Activated naive CD8-positive, alpha-beta T cell treated with anti-CD3 and anti-CD28 coated beads for 36 hours (primary cell): ENCODE data around the gene P2RX6. TPM values are rescaled to one million over a fixed set of nuclear protein-coding genes. Genes with fewer than 3 reads are reported as not detected.
A peak's percentile ranks its signal among the peaks of the same experiment; 100 is the strongest.
"Not testable (repeated sequence)": the region's sequence is repeated elsewhere in the genome, so short reads cannot be mapped to it uniquely, and the experiment has no call there.

Experiments
- DNase-seq: peaks from one replicate; pipeline ENCODE4 v3.0.0; 2021
- H3K27ac Mint-ChIP-seq: one replicate; pipeline ENCODE4 v1.8.0; 2022; ENCODE audit warnings: mild to moderate bottlenecking, moderate library complexity, mixed read lengths
- H3K27me3 Mint-ChIP-seq: one replicate; pipeline ENCODE4 v1.8.0; 2022; ENCODE audit warnings: mild to moderate bottlenecking, mixed read lengths
- H3K36me3 Mint-ChIP-seq: one replicate; pipeline ENCODE4 v1.8.0; 2021; ENCODE audit warnings: mild to moderate bottlenecking, mixed read lengths
- H3K4me1 Mint-ChIP-seq: one replicate; pipeline ENCODE4 v1.8.0; 2021; ENCODE audit warnings: mixed read lengths
- H3K4me3 Mint-ChIP-seq: one replicate; pipeline ENCODE4 v1.8.0; 2022; ENCODE audit warnings: mild to moderate bottlenecking, moderate library complexity, mixed read lengths
- H3K9me3 Mint-ChIP-seq: one replicate; pipeline ENCODE4 v1.8.0; 2022; ENCODE audit warnings: mixed read lengths
- total RNA-seq, 2 experiments: library from RNA; stranded (reverse); gene quantifications; one replicate each; pipeline ENCODE4 v1.2.3, GENCODE V29; 2021

Gene P2RX6
- total RNA-seq, 2 experiments from 2014 or later: 0.14 to 0.43 TPM

GRCh38 chr22:21054714-21055563 is 40.0 kb downstream of the P2RX6 start:
- no peak overlapping the region for H3K27ac Mint-ChIP-seq
- no peak overlapping the region for H3K4me3 Mint-ChIP-seq
- H3K27me3 Mint-ChIP-seq: peaks cover 11% of the 10 kb centered on the region
- H3K9me3 Mint-ChIP-seq: no peaks in the 10 kb centered on the region
- no peaks in the 10 kb centered on the region for H3K36me3 Mint-ChIP-seq
- H3K4me1 Mint-ChIP-seq: peaks cover 15% of the 10 kb centered on the region
- DNase-seq: no peak

DNA sequence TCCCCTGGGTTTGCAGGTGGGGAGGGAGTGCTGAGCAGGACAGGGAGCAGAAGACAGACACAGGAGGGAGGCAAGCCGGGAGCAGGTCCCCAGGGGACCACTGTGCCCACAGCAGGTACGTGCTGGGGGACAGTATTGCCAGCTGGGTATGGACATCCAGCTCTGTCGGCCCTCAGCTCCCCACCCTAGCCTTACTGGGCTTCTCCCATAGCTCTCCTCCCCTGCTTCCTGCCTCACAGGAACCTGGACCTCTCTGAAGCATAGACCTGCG is 40.5 kb downstream of the P2RX6 start:
- Mint-ChIP-seq H3K9me3 (no peaks in the 10 kb centered on the region), H3K27ac (no peak overlapping the region), H3K4me1 (peaks cover 15% of the 10 kb centered on the region), H3K4me3 (no peak overlapping the region), H3K27me3 (peaks cover 11% of the 10 kb centered on the region), H3K36me3 (no peaks in the 10 kb centered on the region)
- no peak for DNase-seq

- no peaks in the 10 kb centered on the region for H3K36me3 Mint-ChIP-seq
- DNase-seq: no peak
- H3K4me3 Mint-ChIP-seq: peak overlapping the region; percentile 43
- H3K9me3 Mint-ChIP-seq: no peaks in the 10 kb centered on the region
- H3K27me3 Mint-ChIP-seq: peaks cover 11% of the 10 kb centered on the region
- no peak overlapping the region for H3K27ac Mint-ChIP-seq
- H3K4me1 Mint-ChIP-seq: peaks cover 15% of the 10 kb centered on the region
Observed at GRCh38 chr22:21055880-21056319, 40.9 kb downstream of the P2RX6 start.

DNA sequence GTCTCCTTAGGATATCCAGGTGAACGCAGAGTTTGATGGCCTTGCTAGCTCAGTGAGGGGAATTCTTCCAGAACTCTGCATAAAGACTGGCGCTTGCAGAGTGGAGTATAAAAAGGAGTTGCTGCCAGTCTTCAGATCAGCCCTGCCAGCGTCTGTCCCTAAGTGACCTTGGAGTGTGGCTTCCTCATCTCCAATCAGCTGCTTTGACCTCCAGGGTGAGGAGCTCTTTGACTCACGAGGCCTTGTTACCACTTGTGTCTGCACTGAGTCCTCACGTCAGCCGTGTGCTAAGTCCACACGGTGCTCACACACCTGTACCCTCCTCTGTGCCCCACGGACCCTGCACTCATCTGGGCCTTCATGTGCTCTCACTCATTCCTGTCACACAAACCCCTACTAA is 45.4 kb downstream of the P2RX6 start:
- H3K4me3 Mint-ChIP-seq: not testable (repeated sequence)

DNA sequence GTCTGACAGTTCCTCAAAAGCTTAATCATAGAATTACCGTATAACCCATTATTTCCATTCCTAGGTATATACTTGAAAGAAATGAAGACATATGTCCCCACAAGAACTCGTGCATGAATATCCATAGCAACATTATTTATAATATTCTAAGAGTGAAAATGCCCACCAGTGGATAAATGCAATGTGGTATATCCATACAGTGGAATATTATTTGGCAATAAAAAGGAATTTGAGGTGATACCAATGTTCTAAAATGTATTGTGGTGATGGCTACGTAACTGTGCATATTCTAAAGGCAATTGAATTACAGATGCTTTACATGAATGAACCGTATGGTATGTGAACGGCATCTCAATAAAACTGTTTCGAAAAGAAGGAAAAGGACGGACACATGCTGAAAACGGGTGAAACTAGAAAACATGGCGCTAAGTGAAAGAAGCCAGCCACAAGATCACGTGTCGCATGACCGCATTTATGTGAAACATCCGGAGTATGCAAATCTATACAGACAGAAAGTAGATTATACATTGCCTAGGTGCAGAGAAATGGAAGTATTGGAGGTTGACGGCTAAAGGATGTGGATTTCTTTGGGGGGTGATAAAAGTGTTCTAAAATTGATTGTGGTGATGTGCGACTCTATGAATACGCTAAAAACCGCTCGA is 46.8 kb downstream of the P2RX6 start:
- DNase-seq, H3K36me3 Mint-ChIP-seq, H3K9me3 Mint-ChIP-seq, H3K27me3 Mint-ChIP-seq, H3K4me1 Mint-ChIP-seq, H3K27ac Mint-ChIP-seq, H3K4me3 Mint-ChIP-seq: not testable (repeated sequence)

More for the DNA sequence above, 45.4 kb downstream of the P2RX6 start:
- H3K9me3 Mint-ChIP-seq, DNase-seq, H3K36me3 Mint-ChIP-seq, H3K27ac Mint-ChIP-seq: not testable (repeated sequence)
- Mint-ChIP-seq H3K4me1 (peaks cover 12% of the 10 kb centered on the region), H3K27me3 (peaks cover 11% of the 10 kb centered on the region)

DNA sequence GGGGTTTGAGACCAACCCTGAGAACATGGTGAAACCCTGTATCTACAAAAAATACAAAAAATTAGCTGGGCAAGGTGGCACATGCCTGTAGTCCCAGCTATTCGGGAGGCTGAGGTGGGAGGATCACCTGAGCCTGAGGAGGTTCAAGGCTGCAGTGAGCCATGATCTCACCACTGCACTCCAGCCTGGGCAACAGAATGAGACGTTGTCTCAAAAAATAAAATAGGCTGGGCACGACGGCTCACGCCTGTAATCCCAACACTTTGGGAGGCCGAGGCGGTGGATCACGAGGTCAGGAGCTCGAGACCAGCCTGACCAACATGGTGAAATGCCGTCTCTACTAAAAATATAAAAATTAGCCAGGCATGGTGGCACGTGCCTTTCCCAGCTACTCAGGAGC is 49.5 kb downstream of the P2RX6 start:
- not testable (repeated sequence) for DNase-seq, H3K4me3 Mint-ChIP-seq, H3K27me3 Mint-ChIP-seq, H3K36me3 Mint-ChIP-seq, H3K27ac Mint-ChIP-seq, H3K9me3 Mint-ChIP-seq, H3K4me1 Mint-ChIP-seq

DNA sequence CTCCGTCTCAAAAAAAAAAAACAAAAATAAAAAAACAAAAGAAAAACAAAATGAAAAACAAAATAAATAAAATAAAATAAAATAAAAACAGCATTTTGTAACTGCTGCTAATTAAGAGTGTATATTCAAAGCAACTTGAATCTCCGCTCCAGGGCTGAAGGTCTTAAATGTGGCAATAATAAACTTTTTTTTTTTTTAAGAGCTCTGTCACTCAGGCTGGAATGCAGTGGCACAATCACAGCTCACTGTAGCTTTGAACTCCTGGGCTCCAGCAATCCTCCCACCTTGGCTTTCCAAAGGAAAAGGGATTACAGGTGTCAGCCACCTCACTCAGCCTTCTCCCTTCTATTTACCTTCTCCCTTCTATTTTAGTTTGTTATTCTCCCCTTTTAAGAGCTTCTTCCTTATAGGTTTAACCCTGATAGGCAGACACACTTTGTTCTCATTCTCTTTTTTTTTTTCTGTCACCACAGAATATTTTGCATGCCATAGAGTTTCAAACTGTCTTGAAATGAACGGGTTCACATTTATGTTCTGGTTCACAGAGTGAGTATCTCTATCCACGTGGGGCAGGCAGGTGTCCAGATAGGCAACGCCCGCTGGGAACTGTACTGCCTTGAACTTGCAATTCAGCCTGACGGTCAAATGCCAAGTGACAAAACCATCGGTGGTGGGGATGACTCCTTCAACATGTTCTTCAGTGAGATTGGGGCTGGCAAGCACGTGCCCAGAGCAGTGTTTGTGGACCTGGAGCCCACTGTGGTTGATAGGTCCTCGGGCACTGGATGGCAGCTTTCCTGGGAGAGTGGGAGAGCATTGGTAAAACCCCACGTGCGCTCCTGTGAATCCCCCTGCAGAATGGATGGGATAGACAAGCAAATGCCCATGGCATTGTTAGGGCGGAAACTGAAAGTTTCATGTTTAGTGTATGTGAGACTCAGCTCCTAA is 50.2 kb downstream of the P2RX6 start:
- Mint-ChIP-seq H3K4me3 (no peak overlapping the region), H3K36me3 (no peaks in the 10 kb centered on the region), H3K27me3 (no peaks in the 10 kb centered on the region), H3K4me1 (peaks cover 5% of the 10 kb centered on the region), H3K27ac (no peak overlapping the region), H3K9me3 (no peaks in the 10 kb centered on the region)
- no peak for DNase-seq

- Mint-ChIP-seq H3K27ac (no peak overlapping the region), H3K4me3 (no peak overlapping the region), H3K9me3 (no peaks in the 10 kb centered on the region), H3K27me3 (no peaks in the 10 kb centered on the region), H3K36me3 (no peaks in the 10 kb centered on the region), H3K4me1 (peaks cover 5% of the 10 kb centered on the region)
- no peak for DNase-seq
Observed at GRCh38 chr22:21067075-21067900, 52.3 kb downstream of the P2RX6 start.

GRCh38 chr22:21067901-21068680 is 53.1 kb downstream of the P2RX6 start:
- Mint-ChIP-seq H3K4me3 (no peak overlapping the region), H3K27ac (no peak overlapping the region), H3K4me1 (peaks cover 5% of the 10 kb centered on the region), H3K9me3 (no peaks in the 10 kb centered on the region), H3K27me3 (no peaks in the 10 kb centered on the region), H3K36me3 (no peaks in the 10 kb centered on the region)
- DNase-seq: no peak

GRCh38 chr22:21068681-21069276 is 53.8 kb downstream of the P2RX6 start:
- Mint-ChIP-seq H3K36me3 (no peaks in the 10 kb centered on the region), H3K27ac (no peak overlapping the region), H3K9me3 (no peaks in the 10 kb centered on the region), H3K4me1 (peaks cover 5% of the 10 kb centered on the region), H3K4me3 (no peak overlapping the region), H3K27me3 (no peaks in the 10 kb centered on the region)
- no peak for DNase-seq

- Mint-ChIP-seq H3K36me3 (no peaks in the 10 kb centered on the region), H3K9me3 (no peaks in the 10 kb centered on the region), H3K27me3 (no peaks in the 10 kb centered on the region), H3K4me3 (no peak overlapping the region), H3K27ac (no peak overlapping the region), H3K4me1 (peaks cover 5% of the 10 kb centered on the region)
- no peak for DNase-seq
Observed at GRCh38 chr22:21069375-21069774, 54.4 kb downstream of the P2RX6 start.

DNA sequence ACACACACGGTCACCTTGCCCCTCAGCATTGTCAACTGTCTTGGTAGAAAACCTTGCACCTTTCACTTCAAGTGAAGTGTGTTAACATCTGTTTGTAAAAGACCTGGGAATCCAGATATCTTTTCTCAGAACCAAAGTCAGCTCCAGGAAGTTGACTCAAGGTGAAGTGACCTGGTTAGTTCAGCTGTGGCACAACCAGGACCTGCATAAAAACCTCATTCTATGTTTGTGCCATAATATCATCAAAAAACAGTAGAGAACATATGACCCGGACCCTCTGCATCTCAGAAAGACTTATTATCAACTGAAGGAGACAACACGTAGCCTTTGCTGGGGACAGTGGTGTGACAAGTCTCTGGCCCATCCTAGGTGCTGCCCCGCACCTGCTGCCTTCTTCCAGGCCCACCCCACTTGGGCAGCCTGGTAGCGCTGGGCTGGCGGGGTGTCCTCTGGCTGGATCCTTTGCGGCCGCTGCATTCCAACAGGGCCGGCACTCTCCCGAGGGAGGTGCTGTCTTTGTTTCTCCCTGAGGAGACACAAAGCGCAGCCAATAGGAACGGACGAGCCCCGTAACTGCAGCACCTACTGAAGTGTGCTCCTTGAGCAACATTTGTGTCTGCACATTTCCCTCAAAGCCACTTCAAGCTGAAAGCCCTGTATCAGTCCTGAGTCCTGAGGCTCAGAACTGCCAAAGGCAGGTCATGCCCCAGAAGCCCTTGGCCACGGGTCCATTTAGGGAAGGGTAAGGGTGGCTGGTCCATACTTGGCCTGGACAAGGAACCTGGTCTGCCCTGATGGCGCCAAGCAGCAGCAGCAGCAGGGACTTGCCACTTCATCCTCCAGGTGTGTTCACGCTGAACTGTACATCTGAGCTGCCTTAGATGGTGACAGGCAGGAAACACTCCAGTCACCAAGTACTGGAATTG is 56.0 kb downstream of the P2RX6 start:
- DNase-seq: no peak
- no peaks in the 10 kb centered on the region for H3K36me3 Mint-ChIP-seq
- H3K4me3 Mint-ChIP-seq: no peak overlapping the region
- H3K4me1 Mint-ChIP-seq: peaks cover 5% of the 10 kb centered on the region
- H3K27ac Mint-ChIP-seq: no peak overlapping the region
- no peaks in the 10 kb centered on the region for H3K27me3 Mint-ChIP-seq
- no peaks in the 10 kb centered on the region for H3K9me3 Mint-ChIP-seq

- not testable (repeated sequence) for H3K4me3 Mint-ChIP-seq, H3K36me3 Mint-ChIP-seq, H3K27me3 Mint-ChIP-seq, H3K4me1 Mint-ChIP-seq, DNase-seq, H3K9me3 Mint-ChIP-seq, H3K27ac Mint-ChIP-seq
Observed at GRCh38 chr22:21071796-21072195, 56.8 kb downstream of the P2RX6 start.
